GM18868 (cell line): ENCODE measurements around the gene TMEM42.
A peak's percentile ranks its signal among the peaks of the same experiment; 100 is the strongest.
"Not testable (repeated sequence)": the region's sequence is repeated elsewhere in the genome, so short reads cannot be mapped to it uniquely, and the experiment has no call there.

Experiments used
- ATAC-seq: cut with Tn5 transposase; IDR thresholded peaks from one replicate; pipeline ENCODE4 v1.9.1; 2021; ENCODE audit warnings: mild to moderate bottlenecking, moderate library complexity; ENCODE audit not compliant: unreplicated experiment

The TMEM42 gene

GRCh38 chr3:44861412-44862225, at the start of gene TMEM42:
Gene TMEM42, plus strand, starts transcription at chr3:44861912. Its CDS starts 13 bp downstream, at chr3:44861925.
- peak; percentile 96 for ATAC-seq

- ATAC-seq, result no peak
Observed at GRCh38 chr3:44814751-44815150, 47.0 kb upstream of the TMEM42 start.

GRCh38 chr3:44816334-44816733, 45.4 kb upstream of the TMEM42 start:
- ATAC-seq, result not testable (repeated sequence)

GRCh38 chr3:44821206-44821605, 40.5 kb upstream of the TMEM42 start:
- ATAC-seq, result not testable (repeated sequence)

GRCh38 chr3:44825264-44825925, 36.3 kb upstream of the TMEM42 start:
- no peak for ATAC-seq

- ATAC-seq, result no peak
Observed at GRCh38 chr3:44827196-44827595, 34.5 kb upstream of the TMEM42 start.

- ATAC-seq, result no peak
Observed at GRCh38 chr3:44831232-44831631, 30.5 kb upstream of the TMEM42 start.

- ATAC-seq, result no peak
Observed at GRCh38 chr3:44832032-44832431, 29.7 kb upstream of the TMEM42 start.

GRCh38 chr3:44832965-44833364, 28.7 kb upstream of the TMEM42 start:
- no peak for ATAC-seq

- no peak for ATAC-seq
Observed at GRCh38 chr3:44833394-44833793, 28.3 kb upstream of the TMEM42 start.

GRCh38 chr3:44835684-44836083, 26.0 kb upstream of the TMEM42 start:
- no peak for ATAC-seq

- no peak for ATAC-seq
Observed at GRCh38 chr3:44842376-44842775, 19.3 kb upstream of the TMEM42 start.

GRCh38 chr3:44845528-44846520, 15.9 kb upstream of the TMEM42 start:
- no peak for ATAC-seq

- ATAC-seq, result no peak
Observed at GRCh38 chr3:44848634-44849033, 13.1 kb upstream of the TMEM42 start.

- not testable (repeated sequence) for ATAC-seq
Observed at GRCh38 chr3:44856663-44857062, 5.0 kb upstream of the TMEM42 start.

GRCh38 chr3:44860117-44860516, 1.6 kb upstream of the TMEM42 start:
- no peak for ATAC-seq

- peak; percentile 22 for ATAC-seq
Observed at GRCh38 chr3:44862226-44862637, 520 bp downstream of the TMEM42 start.

- ATAC-seq, result no peak
Observed at GRCh38 chr3:44865272-44866035, 3.7 kb downstream of the TMEM42 start.

- no peak for ATAC-seq
Observed at GRCh38 chr3:44867421-44868111, 5.9 kb downstream of the TMEM42 start.
